GM06990 (cell line): ENCODE results near the gene L3MBTL1.

Experiments
- DNase-seq: peaks from one replicate; pipeline ENCODE4 v3.0.0-alpha.2; 2011; ENCODE audit not compliant: insufficient read length; ENCODE audit errors: extremely low read depth
- H3K27me3 ChIP-seq: replicated peaks from 2 replicates; pipeline ENCODE4 v1.6.0; 2011; ENCODE audit warnings: low read length; ENCODE audit not compliant: control insufficient read depth, insufficient read depth
- H3K36me3 ChIP-seq: 2 replicates; pipeline ENCODE4 v1.5.1; 2011; ENCODE audit warnings: low read length; ENCODE audit not compliant: control insufficient read depth, insufficient read depth
- H3K4me3 ChIP-seq: replicated peaks from 2 replicates; pipeline ENCODE4 v1.5.1; 2011; ENCODE audit warnings: low read depth, mild to moderate bottlenecking, control low read depth, low read length
- CTCF ChIP-seq: IDR thresholded peaks from 2 replicates; pipeline ENCODE4 v1.5.1; 2011; ENCODE audit warnings: low read length, control low read depth, mild to moderate bottlenecking, inconsistent platforms; ENCODE audit not compliant: insufficient read depth, poor library complexity, severe bottlenecking

Gene L3MBTL1

DNA sequence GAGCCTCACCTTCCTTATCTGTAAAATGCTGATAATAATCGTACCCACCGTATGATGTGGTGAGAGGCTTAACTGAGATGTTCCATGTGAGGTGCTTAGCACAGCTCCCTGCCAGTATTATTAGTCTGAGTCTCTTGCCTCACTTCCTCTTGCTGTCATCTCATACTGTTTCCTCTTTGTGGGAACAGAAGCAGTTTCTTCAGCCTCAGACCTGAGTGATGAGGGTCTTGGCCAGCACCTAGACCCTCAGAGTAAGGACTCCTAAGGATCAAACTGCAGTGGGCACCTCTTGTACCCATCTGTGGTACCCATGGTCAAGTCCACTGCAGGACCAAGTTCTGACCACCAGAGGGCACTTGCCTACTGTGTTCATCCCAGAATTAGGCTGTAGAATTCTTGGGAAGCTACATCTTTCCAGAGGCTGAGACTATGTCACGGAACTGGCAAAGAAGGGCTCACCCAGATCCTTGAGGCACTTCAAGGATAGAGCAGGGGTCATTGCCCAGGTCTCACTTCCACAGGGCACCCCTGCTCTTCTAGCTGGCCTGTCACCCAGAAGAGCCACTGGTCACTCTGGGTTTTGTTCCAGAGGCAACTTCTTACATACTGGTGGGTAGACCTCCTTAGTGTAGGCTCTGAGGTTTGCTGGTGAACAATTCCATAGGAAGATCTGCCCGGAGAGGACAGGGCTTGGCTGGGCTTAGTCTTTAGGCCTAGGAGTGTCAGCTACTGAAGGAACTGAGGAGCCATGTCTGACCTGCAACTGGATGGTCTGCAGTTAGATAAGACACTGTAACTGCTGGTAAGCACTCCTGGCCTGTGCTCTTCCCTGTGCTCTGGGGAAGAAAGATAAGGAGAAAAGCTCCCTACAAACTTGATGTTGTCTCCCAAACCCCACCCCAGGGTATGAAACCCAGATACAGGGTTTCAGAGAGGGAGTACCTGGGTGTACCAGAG is 30.7 kb downstream of the L3MBTL1 start:
- no peaks in the 10 kb centered on the region for H3K36me3 ChIP-seq
- H3K27me3 ChIP-seq = no peaks in the 10 kb centered on the region

GRCh38 chr20:43538878-43539700 is 31.6 kb downstream of the L3MBTL1 start:
- TF ChIP-seq CTCF = no peak
- H3K36me3 ChIP-seq = no peaks in the 10 kb centered on the region
- H3K27me3 ChIP-seq = no peaks in the 10 kb centered on the region
- DNase-seq = no peak
- no peak overlapping the region for H3K4me3 ChIP-seq

More for the DNA sequence above, 30.7 kb downstream of the L3MBTL1 start:
- H3K4me3 ChIP-seq = no peak overlapping the region
- peak; percentile 92 for TF ChIP-seq CTCF
- DNase-seq = no peak

- TF ChIP-seq CTCF = no peak
- no peak overlapping the region for H3K4me3 ChIP-seq
- H3K27me3 ChIP-seq = no peaks in the 10 kb centered on the region
- DNase-seq = no peak
- H3K36me3 ChIP-seq = no peaks in the 10 kb centered on the region
Observed at GRCh38 chr20:43539975-43540672, 32.6 kb downstream of the L3MBTL1 start.

GRCh38 chr20:43540673-43541060 is 33.2 kb downstream of the L3MBTL1 start:
- Histone ChIP-seq H3K4me3 (no peak overlapping the region), H3K27me3 (no peaks in the 10 kb centered on the region), H3K36me3 (no peaks in the 10 kb centered on the region)
- DNase-seq = no peak
- no peak for TF ChIP-seq CTCF

DNA sequence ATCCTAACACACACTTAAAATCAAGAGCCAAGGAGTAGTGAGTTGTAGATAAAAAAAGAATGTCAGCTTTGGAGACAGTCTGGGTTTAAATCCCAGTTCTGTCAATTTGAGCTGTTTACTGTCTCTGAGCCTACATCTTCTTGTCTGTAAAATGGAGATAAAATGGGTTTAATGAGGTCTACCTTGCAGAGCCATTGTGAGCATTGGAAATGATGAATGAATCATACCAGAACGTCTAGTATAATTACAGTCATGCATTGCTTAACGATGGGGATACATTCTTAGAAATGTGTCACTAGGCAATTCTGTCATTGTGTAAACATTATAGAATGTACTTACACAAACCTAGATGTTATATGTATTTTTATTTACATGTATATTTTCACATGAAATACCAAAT is 33.7 kb downstream of the L3MBTL1 start:
- no peak for DNase-seq
- no peaks in the 10 kb centered on the region for H3K27me3 ChIP-seq
- no peak overlapping the region for H3K4me3 ChIP-seq
- no peak for TF ChIP-seq CTCF
- no peaks in the 10 kb centered on the region for H3K36me3 ChIP-seq
